Liver (tissue), 9 donors: Measurements from ENCODE around the gene THADA. TPM values are rescaled to one million over a fixed set of nuclear protein-coding genes. Genes with fewer than 3 reads are reported as not detected.

ENCODE experiments used
- DNase-seq: peaks from one replicate; pipeline ENCODE4 v3.0.0-alpha.2; 2017; ENCODE audit warnings: low spot score
- H3K27ac ChIP-seq, 2 donors: one replicate each; pipeline ENCODE4 v1.7.0; 2013; ENCODE audit warnings: inconsistent platforms in 2 of 2, low read length in 2 of 2, control low read depth in 1 of 2, low read depth in 1 of 2, mild to moderate bottlenecking in 1 of 2
- H3K27me3 ChIP-seq, 4 donors: one replicate each; pipeline versions ENCODE4 v1.6.1 to v1.7.0; 2013; ENCODE audit warnings: low read length in 3 of 4, inconsistent platforms in 1 of 4, mild to moderate bottlenecking in 1 of 4, moderate library complexity in 1 of 4; ENCODE audit not compliant: control insufficient read depth in 4 of 4, insufficient read depth in 4 of 4
- H3K36me3 ChIP-seq, 4 donors: one replicate each; pipeline versions ENCODE4 v1.6.1 to v1.7.0; 2013; ENCODE audit warnings: low read length in 3 of 4, mild to moderate bottlenecking in 3 of 4, low read depth in 1 of 4, moderate library complexity in 1 of 4; ENCODE audit not compliant: control insufficient read depth in 4 of 4, insufficient read depth in 3 of 4
- H3K4me1 ChIP-seq, 4 donors: one replicate each; pipeline versions ENCODE4 v1.6.1 to v1.7.0; 2013; ENCODE audit warnings: low read length in 3 of 4, mild to moderate bottlenecking in 3 of 4, moderate library complexity in 1 of 4; ENCODE audit not compliant: control insufficient read depth in 4 of 4, insufficient read depth in 4 of 4
- H3K4me3 ChIP-seq, 3 donors: one replicate each; pipeline versions ENCODE4 v1.6.1 to v1.7.0; 2013; ENCODE audit warnings: low read length in 3 of 3, control low read depth in 1 of 3, low read depth in 1 of 3, mild to moderate bottlenecking in 1 of 3
- H3K9ac ChIP-seq, 2 donors: one replicate each; pipeline ENCODE4 v1.7.0; 2013; ENCODE audit warnings: low read length in 2 of 2, mild to moderate bottlenecking in 2 of 2, moderate library complexity in 2 of 2, control low read depth in 1 of 2, low read depth in 1 of 2
- H3K9me3 ChIP-seq, 4 donors: one replicate each; pipeline versions ENCODE4 v1.6.1 to v1.7.0; 2013; ENCODE audit warnings: low read length in 3 of 4; ENCODE audit not compliant: control insufficient read depth in 4 of 4
- ATF3 ChIP-seq: IDR thresholded peaks from 2 replicates; pipeline ENCODE4 v1.6.1; 2016; ENCODE audit warnings: antibody characterized with exemption
- CTCF ChIP-seq: fragments of 150-350 bp; IDR thresholded peaks from 2 replicates; pipeline ENCODE4 v1.5.1; 2017; ENCODE audit warnings: improper control_type of control experiment, low read depth, low read length; ENCODE audit not compliant: missing input control
- EGR1 ChIP-seq, 2 donors: IDR thresholded peaks; 2 replicates each; pipeline ENCODE4 v1.6.1; 2016 to 2018; ENCODE audit warnings: antibody characterized with exemption in 2 of 2, low read depth in 2 of 2
- FOXA1 ChIP-seq: IDR thresholded peaks from 2 replicates; pipeline ENCODE4 v1.6.1; 2016; ENCODE audit warnings: antibody characterized with exemption
- FOXA2 ChIP-seq: IDR thresholded peaks from 2 replicates; pipeline ENCODE4 v1.6.1; 2016; ENCODE audit warnings: antibody characterized with exemption
- GABPA ChIP-seq, 2 donors: IDR thresholded peaks in 1 of 2; conservative IDR thresholded peaks in 1 of 2; 2 replicates each; pipeline ENCODE4 v1.6.1; 2016; ENCODE audit warnings: antibody characterized with exemption in 2 of 2, mild to moderate bottlenecking in 1 of 2, moderate library complexity in 1 of 2
- HNF4A ChIP-seq, 2 donors: conservative IDR thresholded peaks; 2 replicates each; pipeline ENCODE4 v1.6.1; 2016; ENCODE audit warnings: antibody characterized with exemption in 2 of 2, mild to moderate bottlenecking in 2 of 2
- HNF4G ChIP-seq: IDR thresholded peaks from 2 replicates; pipeline ENCODE4 v1.6.1; 2016; ENCODE audit warnings: antibody characterized with exemption
- JUND ChIP-seq, 2 donors: IDR thresholded peaks; 2 replicates each; pipeline ENCODE4 v1.6.1; 2016; ENCODE audit warnings: antibody characterized with exemption in 2 of 2
- MAX ChIP-seq: IDR thresholded peaks from 2 replicates; pipeline ENCODE4 v1.6.1; 2016; ENCODE audit warnings: antibody characterized with exemption
- NR2F2 ChIP-seq: IDR thresholded peaks from 2 replicates; pipeline ENCODE4 v1.6.1; 2016; ENCODE audit warnings: antibody characterized with exemption
- RAD21 ChIP-seq, 2 donors: IDR thresholded peaks; 2 replicates each; pipeline ENCODE4 v1.6.1; 2016; ENCODE audit warnings: antibody characterized with exemption in 2 of 2, mild to moderate bottlenecking in 2 of 2
- REST ChIP-seq: IDR thresholded peaks from 2 replicates; pipeline ENCODE4 v1.6.1; 2016; ENCODE audit warnings: antibody characterized with exemption, mild to moderate bottlenecking
- RXRA ChIP-seq, 2 donors: IDR thresholded peaks; 2 replicates each; pipeline ENCODE4 v1.6.1; 2017 to 2018; ENCODE audit warnings: antibody characterized with exemption in 2 of 2, mild to moderate bottlenecking in 1 of 2
- SP1 ChIP-seq: IDR thresholded peaks from 2 replicates; pipeline ENCODE4 v1.6.1; 2018; ENCODE audit warnings: antibody characterized with exemption, mild to moderate bottlenecking
- TAF1 ChIP-seq: conservative IDR thresholded peaks from 2 replicates; pipeline ENCODE4 v1.6.1; 2016; ENCODE audit warnings: antibody characterized with exemption, mild to moderate bottlenecking
- YY1 ChIP-seq: IDR thresholded peaks from 2 replicates; pipeline ENCODE4 v1.6.1; 2016; ENCODE audit warnings: antibody characterized with exemption, mild to moderate bottlenecking
- ZBTB33 ChIP-seq: IDR thresholded peaks from 2 replicates; pipeline ENCODE4 v1.6.1; 2016; ENCODE audit warnings: antibody characterized with exemption
- WGBS: extraction: QIAGEN DNeasy Blood & Tissue Kit; methylation state at CpG from one replicate; pipeline ENCODE4 v1.1.7; 2013; 5-methylcytosine and 5-hydroxymethylcytosine counted together
- polyA plus RNA-seq, 2 donors: library from polyadenylated mRNA; stranded (reverse) in 1 of 2; unstranded in 1 of 2; fragments of 200-250 nt in 1 of 2; fragments of >200 nt in 1 of 2; fragmentation: Nextera tagmentation in 1 of 2; extraction: Ambion mirVana in 1 of 2; gene quantifications; one replicate each; pipeline versions ENCODE4 v1.2.1 to v1.2.3, GENCODE V29; 2013 to 2015
- total RNA-seq, 2 donors: library from RNA; depleted of rRNA; stranded (reverse); fragments of >200 nt; gene quantifications; one replicate each; pipeline ENCODE4 v1.2.3, GENCODE V29; 2014
- donor health status: healthy.
- donor health status: healthy.
- donor health status: healthy.
- donor health status: healthy.
- donor health status: healthy.

Gene THADA
- total and polyA plus RNA-seq, 4 donors = 12.0 to 37.2 (median 22.3) TPM

- Histone ChIP-seq H3K27ac (no peak overlapping the region), H3K4me3 (no peak overlapping the region), H3K27me3 (no peaks in the 10 kb centered on the region), H3K9me3 (no peaks in the 10 kb centered on the region), H3K9ac (no peak overlapping the region), H3K4me1 (no peaks in the 10 kb centered on the region), H3K36me3 (peaks cover 2 to 19% (median 4%) of the 10 kb centered on the region in 4 donors)
- DNase-seq = no peak
- TF ChIP-seq MAX (no peak), JUND (IDR thresholded peaks at IDR 0.05) (no peak), CTCF (no peak), SP1 (no peak), NR2F2 (no peak), ZBTB33 (no peak), HNF4A (conservative IDR thresholded peaks at IDR 0.05) (no peak), FOXA2 (no peak), FOXA1 (no peak), RXRA (IDR thresholded peaks at IDR 0.05) (no peak), REST (no peak), ATF3 (no peak), YY1 (no peak), TAF1 (no peak), EGR1 (IDR thresholded peaks at IDR 0.05; ENCODE audit: low read depth in 2 of 2) (no peak), GABPA (IDR thresholded peaks at IDR 0.05 in 1 of 2, conservative IDR thresholded peaks at IDR 0.05 in 1 of 2) (no peak), HNF4G (no peak), RAD21 (IDR thresholded peaks at IDR 0.05) (no peak)
- 91% methylated on average over 4 of the region's 4 CpGs for WGBS
Measured at GRCh38 chr2:43559391-43560230, 36.2 kb downstream of the THADA start.
